Neural cell (in vitro differentiated cells): ENCODE data around the gene DLST.

Source experiments
- EZH2 ChIP-seq: fragments of 200-600, 300-800 bp; shearing (Covaris generic), sonication (generic); IDR thresholded peaks from 2 replicates; pipeline ENCODE4 v1.6.1; 2014; ENCODE audit warnings: antibody characterized with exemption, low read length, borderline replicate concordance, mild to moderate bottlenecking; ENCODE audit not compliant: insufficient read depth, poor library complexity, severe bottlenecking
- MXI1 ChIP-seq: fragments of 450-650 bp; conservative IDR thresholded peaks from 2 replicates; pipeline ENCODE4 v1.6.1; 2014; ENCODE audit warnings: antibody characterized with exemption, mild to moderate bottlenecking; ENCODE audit not compliant: poor library complexity, severe bottlenecking
- SMC3 ChIP-seq: fragments of 450-650 bp; conservative IDR thresholded peaks from 2 replicates; pipeline ENCODE4 v1.6.1; 2014; ENCODE audit warnings: antibody characterized with exemption, mild to moderate bottlenecking, moderate library complexity; ENCODE audit not compliant: poor library complexity
- TF ChIP-seq, protein P1 (sequence below): fragments of 450-650 bp; IDR thresholded peaks from 2 replicates; pipeline ENCODE4 v1.5.1; 2014; ENCODE audit warnings: antibody characterized with exemption, mild to moderate bottlenecking, moderate library complexity; ENCODE audit not compliant: poor library complexity, severe bottlenecking

DNA sequence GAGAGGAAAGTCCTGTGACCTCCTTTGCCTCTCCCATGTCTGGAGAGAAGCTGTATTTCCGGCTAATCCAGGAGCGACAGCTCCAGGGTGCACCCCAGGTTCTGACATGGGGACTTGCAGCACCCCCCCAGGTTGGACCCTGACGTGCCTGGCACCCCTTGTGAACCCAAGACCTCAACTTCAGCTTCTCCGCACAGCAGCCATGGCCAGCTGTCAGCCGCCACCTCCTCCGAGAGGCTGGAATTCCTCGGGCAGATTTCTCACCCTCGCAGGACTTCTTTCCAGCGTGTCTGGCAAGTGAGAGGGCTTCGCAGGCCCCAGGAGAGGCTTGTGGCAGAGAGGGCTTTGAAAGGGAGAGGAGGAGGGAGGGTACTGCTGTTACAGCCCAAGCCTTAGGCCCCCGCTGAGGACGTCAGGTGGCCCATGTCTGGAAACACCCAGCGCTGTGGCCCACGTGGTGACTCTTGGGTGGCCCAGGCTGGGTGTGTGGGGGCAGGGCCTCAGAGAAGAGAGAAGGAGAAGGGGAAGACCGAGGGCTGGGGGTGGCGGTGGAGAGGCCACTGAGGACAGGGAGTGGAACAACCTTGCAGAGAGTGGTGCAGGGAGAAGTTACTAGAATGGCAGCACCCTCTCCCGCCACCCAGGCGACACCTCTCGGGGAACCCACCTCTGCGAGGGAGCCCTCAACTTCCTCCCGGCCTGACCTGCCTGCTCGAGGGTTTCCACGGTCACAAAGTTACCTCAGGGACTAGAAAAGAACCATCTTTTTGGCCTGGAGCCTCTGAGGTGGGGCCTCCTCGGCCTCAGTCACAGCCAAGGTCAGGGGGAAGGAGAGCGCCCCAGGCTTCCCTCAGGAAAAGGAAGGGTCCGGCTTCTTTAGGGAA, 53.0 kb downstream of the DLST start:
- no peak for TF ChIP-seq SMC3
- TF ChIP-seq EZH2 = no peak
- TF ChIP-seq, protein P1, sequence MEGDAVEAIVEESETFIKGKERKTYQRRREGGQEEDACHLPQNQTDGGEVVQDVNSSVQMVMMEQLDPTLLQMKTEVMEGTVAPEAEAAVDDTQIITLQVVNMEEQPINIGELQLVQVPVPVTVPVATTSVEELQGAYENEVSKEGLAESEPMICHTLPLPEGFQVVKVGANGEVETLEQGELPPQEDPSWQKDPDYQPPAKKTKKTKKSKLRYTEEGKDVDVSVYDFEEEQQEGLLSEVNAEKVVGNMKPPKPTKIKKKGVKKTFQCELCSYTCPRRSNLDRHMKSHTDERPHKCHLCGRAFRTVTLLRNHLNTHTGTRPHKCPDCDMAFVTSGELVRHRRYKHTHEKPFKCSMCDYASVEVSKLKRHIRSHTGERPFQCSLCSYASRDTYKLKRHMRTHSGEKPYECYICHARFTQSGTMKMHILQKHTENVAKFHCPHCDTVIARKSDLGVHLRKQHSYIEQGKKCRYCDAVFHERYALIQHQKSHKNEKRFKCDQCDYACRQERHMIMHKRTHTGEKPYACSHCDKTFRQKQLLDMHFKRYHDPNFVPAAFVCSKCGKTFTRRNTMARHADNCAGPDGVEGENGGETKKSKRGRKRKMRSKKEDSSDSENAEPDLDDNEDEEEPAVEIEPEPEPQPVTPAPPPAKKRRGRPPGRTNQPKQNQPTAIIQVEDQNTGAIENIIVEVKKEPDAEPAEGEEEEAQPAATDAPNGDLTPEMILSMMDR = no peak
- no peak for TF ChIP-seq MXI1
